ENCODE results near the gene FAR1. TPM values are rescaled to one million over a fixed set of nuclear protein-coding genes. Genes with fewer than 3 reads are reported as not detected.

The FAR1 gene
- total RNA-seq, 2 donors from 2014 or later = 111 to 120 TPM

DNA sequence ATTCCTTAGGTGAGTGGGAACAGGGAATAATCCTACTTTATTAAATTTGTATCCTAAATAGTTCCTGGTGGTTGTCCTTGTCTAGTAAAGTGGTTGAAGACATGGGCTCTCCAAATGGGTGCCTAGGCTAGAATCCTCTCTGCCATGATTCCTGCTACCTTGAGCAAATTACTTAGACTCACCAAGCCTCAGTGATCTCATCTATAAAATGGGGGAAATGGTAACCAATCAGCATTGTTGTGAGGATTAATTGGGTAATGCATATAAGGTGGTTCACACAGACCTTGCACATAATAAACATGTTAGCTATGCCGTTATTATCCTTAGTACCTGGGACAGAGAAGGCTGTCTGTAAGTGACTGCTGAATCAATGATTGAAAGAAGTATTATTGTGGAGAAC, 109.9 kb downstream of the FAR1 start:
- intact Hi-C loops (cut with DNase I) = loop anchor here (10.0 kb wide), 1 partner anchor 366 kb away; no protein-coding TSS in a partner anchor

DNA sequence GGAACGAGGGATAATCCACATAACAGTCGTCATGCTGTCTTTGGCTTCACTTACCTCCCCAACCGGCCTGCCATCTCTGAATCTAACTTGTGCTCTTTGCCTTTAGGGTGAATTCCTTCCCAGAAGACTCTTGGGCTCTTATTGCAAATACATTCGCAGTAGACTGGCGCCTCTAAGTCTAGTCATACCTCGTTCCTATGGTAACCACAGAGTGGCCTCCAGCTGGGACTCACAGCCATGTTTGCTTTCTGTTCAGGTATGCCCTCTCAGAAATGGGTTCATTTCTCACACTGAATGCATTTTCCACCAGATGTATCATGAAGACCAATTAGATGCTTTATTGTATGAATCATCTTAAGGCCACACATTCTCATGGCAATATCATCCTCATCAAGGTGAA, 112.7 kb downstream of the FAR1 start:
- DNase-seq = no peak
- TF ChIP-seq, protein P1, sequence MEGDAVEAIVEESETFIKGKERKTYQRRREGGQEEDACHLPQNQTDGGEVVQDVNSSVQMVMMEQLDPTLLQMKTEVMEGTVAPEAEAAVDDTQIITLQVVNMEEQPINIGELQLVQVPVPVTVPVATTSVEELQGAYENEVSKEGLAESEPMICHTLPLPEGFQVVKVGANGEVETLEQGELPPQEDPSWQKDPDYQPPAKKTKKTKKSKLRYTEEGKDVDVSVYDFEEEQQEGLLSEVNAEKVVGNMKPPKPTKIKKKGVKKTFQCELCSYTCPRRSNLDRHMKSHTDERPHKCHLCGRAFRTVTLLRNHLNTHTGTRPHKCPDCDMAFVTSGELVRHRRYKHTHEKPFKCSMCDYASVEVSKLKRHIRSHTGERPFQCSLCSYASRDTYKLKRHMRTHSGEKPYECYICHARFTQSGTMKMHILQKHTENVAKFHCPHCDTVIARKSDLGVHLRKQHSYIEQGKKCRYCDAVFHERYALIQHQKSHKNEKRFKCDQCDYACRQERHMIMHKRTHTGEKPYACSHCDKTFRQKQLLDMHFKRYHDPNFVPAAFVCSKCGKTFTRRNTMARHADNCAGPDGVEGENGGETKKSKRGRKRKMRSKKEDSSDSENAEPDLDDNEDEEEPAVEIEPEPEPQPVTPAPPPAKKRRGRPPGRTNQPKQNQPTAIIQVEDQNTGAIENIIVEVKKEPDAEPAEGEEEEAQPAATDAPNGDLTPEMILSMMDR (IDR thresholded peaks at IDR 0.05) = no peak
- H3K36me3 ChIP-seq = no peaks in the 10 kb centered on the region
- H3K9ac ChIP-seq (ENCODE audit: low read depth in 2 of 2, low read length in 2 of 2) = no peak overlapping the region
- no peak overlapping the region for H3K4me3 ChIP-seq
- no peaks in the 10 kb centered on the region for H3K4me1 ChIP-seq
- intact Hi-C loops (cut with DNase I) = no loop called here
- no peaks in the 10 kb centered on the region for H3K9me3 ChIP-seq
- H3K27me3 ChIP-seq = no peaks in the 10 kb centered on the region
- H3K27ac ChIP-seq = no peak overlapping the region

More for the DNA sequence above, 109.9 kb downstream of the FAR1 start:
- H3K4me1 ChIP-seq = no peaks in the 10 kb centered on the region
- TF ChIP-seq, protein P1 (IDR thresholded peaks at IDR 0.05) = no peak
- H3K36me3 ChIP-seq = no peaks in the 10 kb centered on the region
- no peak overlapping the region for H3K27ac ChIP-seq
- no peaks in the 10 kb centered on the region for H3K9me3 ChIP-seq
- no peak overlapping the region for H3K9ac ChIP-seq (ENCODE audit: low read depth in 2 of 2, low read length in 2 of 2)
- DNase-seq = no peak
- no peaks in the 10 kb centered on the region for H3K27me3 ChIP-seq
- H3K4me3 ChIP-seq = no peak overlapping the region

Other genes starting within 250 kb of the FAR1 start
- gene BTBD10, start 205.4 kb upstream of the FAR1 start, total RNA-seq = 10 to 100 TPM; 31.8 to 34.5 TPM
- gene PTH, start 172.7 kb upstream of the FAR1 start, total RNA-seq = not detected